Neural progenitor cell (in vitro differentiated cells): ENCODE data around the gene RMDN2. TPM values are rescaled to one million over a fixed set of nuclear protein-coding genes. Genes with fewer than 3 reads are reported as not detected.

ENCODE experiments used
- DNase-seq: peaks from one replicate; pipeline ENCODE4 v3.0.0-alpha.2; 2016; ENCODE audit warnings: low spot score
- H2AFZ ChIP-seq: fragments of 200-600 bp; sonication (generic); replicated peaks from 2 replicates; pipeline ENCODE4 v1.6.1; 2016; ENCODE audit warnings: antibody characterized with exemption
- H3F3A ChIP-seq: fragments of 200-600 bp; sonication (generic); 2 replicates; pipeline ENCODE4 v1.6.1; 2016; ENCODE audit warnings: antibody characterized with exemption, low read depth
- H3K27ac ChIP-seq: fragments of 200-600 bp; sonication (generic); 2 replicates; pipeline ENCODE4 v1.5.1; 2016; ENCODE audit warnings: mild to moderate bottlenecking
- H3K27me3 ChIP-seq: fragments of 200-600 bp; sonication (generic); 2 replicates; pipeline ENCODE4 v1.6.1; 2016; ENCODE audit warnings: mild to moderate bottlenecking, moderate library complexity
- H3K36me3 ChIP-seq: fragments of 200-600 bp; sonication (generic); 2 replicates; pipeline ENCODE4 v1.5.1; 2016
- H3K4me1 ChIP-seq: fragments of 200-600 bp; sonication (generic); 2 replicates; pipeline ENCODE4 v1.6.1; 2016; ENCODE audit warnings: mixed run types
- H3K4me2 ChIP-seq: fragments of 200-600 bp; sonication (generic); 2 replicates; pipeline ENCODE4 v1.6.1; 2016
- H3K4me3 ChIP-seq: fragments of 200-600 bp; sonication (generic); 2 replicates; pipeline ENCODE4 v1.5.1; 2016
- H3K79me2 ChIP-seq: fragments of 200-600 bp; sonication (generic); 2 replicates; pipeline ENCODE4 v1.6.1; 2016; ENCODE audit warnings: low read depth
- H3K9ac ChIP-seq: fragments of 200-600 bp; sonication (generic); 2 replicates; pipeline ENCODE4 v1.6.1; 2016
- H3K9me3 ChIP-seq: fragments of 200-600 bp; sonication (generic); 2 replicates; pipeline ENCODE4 v1.5.1; 2016; ENCODE audit warnings: low read depth
- H4K20me1 ChIP-seq: fragments of 200-600 bp; sonication (generic); 2 replicates; pipeline ENCODE4 v1.6.1; 2016; ENCODE audit warnings: low read depth
- H3K27ac Mint-ChIP-seq: 3 replicates; pipeline ENCODE4 v1.8.0; 2021; ENCODE audit warnings: mixed read lengths
- H3K27me3 Mint-ChIP-seq: 2 replicates; pipeline ENCODE4 v1.8.0; 2022; ENCODE audit warnings: low read depth, mild to moderate bottlenecking, inconsistent platforms, moderate library complexity, mixed read lengths; ENCODE audit not compliant: insufficient read depth
- H3K36me3 Mint-ChIP-seq: 3 replicates; pipeline ENCODE4 v1.8.0; 2021; ENCODE audit warnings: mixed read lengths
- H3K4me1 Mint-ChIP-seq: 3 replicates; pipeline ENCODE4 v1.8.0; 2021; ENCODE audit warnings: mixed read lengths
- H3K4me3 Mint-ChIP-seq: 3 replicates; pipeline ENCODE4 v1.8.0; 2021; ENCODE audit warnings: mild to moderate bottlenecking, moderate library complexity, mixed read lengths
- H3K9me3 Mint-ChIP-seq: 3 replicates; pipeline ENCODE4 v1.8.0; 2020; ENCODE audit warnings: mixed read lengths
- EZH2 ChIP-seq: fragments of 200-600 bp; sonication (generic); IDR thresholded peaks from 2 replicates; pipeline ENCODE4 v1.6.1; 2017; ENCODE audit warnings: antibody characterized with exemption, mild to moderate bottlenecking, moderate library complexity
- EZH2phosphoT487 ChIP-seq: fragments of 200-600 bp; sonication (generic); IDR thresholded peaks from 2 replicates; pipeline ENCODE4 v1.6.1; 2017; ENCODE audit warnings: antibody characterized with exemption
- total RNA-seq: library from RNA; depleted of rRNA; stranded (reverse); fragments of >200 nt; gene quantifications from 2 replicates; pipeline ENCODE4 v1.2.3, GENCODE V29; 2015; ENCODE audit warnings: low replicate concordance
- TF ChIP-seq, protein P1 (sequence below): fragments of 200-600 bp; sonication (generic); IDR thresholded peaks from 2 replicates; pipeline ENCODE4 v1.5.1; 2017; ENCODE audit warnings: antibody characterized with exemption, mild to moderate bottlenecking

Gene RMDN2
- total RNA-seq, 1 donor from 2014 or later: 10.3 TPM

DNA sequence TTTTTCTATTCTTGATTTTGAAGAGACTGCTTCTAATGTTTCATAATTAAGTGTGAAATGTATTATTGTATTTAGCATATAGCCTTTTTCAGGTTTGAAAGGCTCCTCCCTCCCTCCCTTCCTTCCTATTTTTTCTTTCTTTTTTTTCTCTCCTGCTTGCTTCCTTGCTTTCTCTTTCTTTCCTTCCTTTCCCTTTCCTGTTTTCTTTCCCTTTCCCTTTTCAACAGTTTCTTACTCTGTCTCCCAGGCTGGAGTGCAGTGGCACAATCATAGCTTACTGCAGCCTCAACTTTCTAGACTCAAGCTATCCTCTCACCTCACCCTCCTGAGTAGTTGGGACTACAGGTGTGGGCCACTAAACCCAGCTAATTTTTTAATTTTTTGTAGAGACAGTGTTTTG, 44.6 kb downstream of the RMDN2 start:
- no peaks in the 10 kb centered on the region for H4K20me1 ChIP-seq
- H3K4me3 ChIP-seq: no peak overlapping the region
- H3K27me3 Mint-ChIP-seq: no peaks in the 10 kb centered on the region
- no peak overlapping the region for H3K9ac ChIP-seq
- no peak overlapping the region for H3K27ac Mint-ChIP-seq
- peaks cover 20% of the 10 kb centered on the region for H3K9me3 Mint-ChIP-seq
- no peaks in the 10 kb centered on the region for H3F3A ChIP-seq
- no peak overlapping the region for H2AFZ ChIP-seq
- no peak overlapping the region for H3K27ac ChIP-seq
- TF ChIP-seq EZH2 (no peak), EZH2phosphoT487 (no peak)
- TF ChIP-seq, protein P1, sequence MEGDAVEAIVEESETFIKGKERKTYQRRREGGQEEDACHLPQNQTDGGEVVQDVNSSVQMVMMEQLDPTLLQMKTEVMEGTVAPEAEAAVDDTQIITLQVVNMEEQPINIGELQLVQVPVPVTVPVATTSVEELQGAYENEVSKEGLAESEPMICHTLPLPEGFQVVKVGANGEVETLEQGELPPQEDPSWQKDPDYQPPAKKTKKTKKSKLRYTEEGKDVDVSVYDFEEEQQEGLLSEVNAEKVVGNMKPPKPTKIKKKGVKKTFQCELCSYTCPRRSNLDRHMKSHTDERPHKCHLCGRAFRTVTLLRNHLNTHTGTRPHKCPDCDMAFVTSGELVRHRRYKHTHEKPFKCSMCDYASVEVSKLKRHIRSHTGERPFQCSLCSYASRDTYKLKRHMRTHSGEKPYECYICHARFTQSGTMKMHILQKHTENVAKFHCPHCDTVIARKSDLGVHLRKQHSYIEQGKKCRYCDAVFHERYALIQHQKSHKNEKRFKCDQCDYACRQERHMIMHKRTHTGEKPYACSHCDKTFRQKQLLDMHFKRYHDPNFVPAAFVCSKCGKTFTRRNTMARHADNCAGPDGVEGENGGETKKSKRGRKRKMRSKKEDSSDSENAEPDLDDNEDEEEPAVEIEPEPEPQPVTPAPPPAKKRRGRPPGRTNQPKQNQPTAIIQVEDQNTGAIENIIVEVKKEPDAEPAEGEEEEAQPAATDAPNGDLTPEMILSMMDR: no peak
- H3K4me1 ChIP-seq: no peaks in the 10 kb centered on the region
- DNase-seq: no peak
- H3K36me3 Mint-ChIP-seq: peaks cover 2% of the 10 kb centered on the region
- no peak overlapping the region for H3K4me2 ChIP-seq
- no peaks in the 10 kb centered on the region for H3K79me2 ChIP-seq
- H3K4me1 Mint-ChIP-seq: no peaks in the 10 kb centered on the region
- peaks cover 3% of the 10 kb centered on the region for H3K36me3 ChIP-seq
- H3K4me3 Mint-ChIP-seq: no peak overlapping the region
- no peaks in the 10 kb centered on the region for H3K9me3 ChIP-seq
- H3K27me3 ChIP-seq: no peaks in the 10 kb centered on the region

- DNase-seq: no peak
- Mint-ChIP-seq H3K4me1 (no peaks in the 10 kb centered on the region), H3K27me3 (no peaks in the 10 kb centered on the region), H3K4me3 (no peak overlapping the region), H3K9me3 (peaks cover 10% of the 10 kb centered on the region), H3K27ac (no peak overlapping the region), H3K36me3 (peaks cover 3% of the 10 kb centered on the region)
- H4K20me1 ChIP-seq: no peaks in the 10 kb centered on the region
- TF ChIP-seq, protein P1: no peak
- no peaks in the 10 kb centered on the region for H3K36me3 ChIP-seq
- no peaks in the 10 kb centered on the region for H3K4me1 ChIP-seq
- H3F3A ChIP-seq: no peaks in the 10 kb centered on the region
- no peak overlapping the region for H3K27ac ChIP-seq
- H3K79me2 ChIP-seq: no peaks in the 10 kb centered on the region
- H2AFZ ChIP-seq: no peak overlapping the region
- H3K9me3 ChIP-seq: no peaks in the 10 kb centered on the region
- no peak overlapping the region for H3K4me2 ChIP-seq
- no peaks in the 10 kb centered on the region for H3K27me3 ChIP-seq
- no peak overlapping the region for H3K4me3 ChIP-seq
- no peak overlapping the region for H3K9ac ChIP-seq
Observed at GRCh38 chr2:37971971-37972370, 46.9 kb downstream of the RMDN2 start.

DNA sequence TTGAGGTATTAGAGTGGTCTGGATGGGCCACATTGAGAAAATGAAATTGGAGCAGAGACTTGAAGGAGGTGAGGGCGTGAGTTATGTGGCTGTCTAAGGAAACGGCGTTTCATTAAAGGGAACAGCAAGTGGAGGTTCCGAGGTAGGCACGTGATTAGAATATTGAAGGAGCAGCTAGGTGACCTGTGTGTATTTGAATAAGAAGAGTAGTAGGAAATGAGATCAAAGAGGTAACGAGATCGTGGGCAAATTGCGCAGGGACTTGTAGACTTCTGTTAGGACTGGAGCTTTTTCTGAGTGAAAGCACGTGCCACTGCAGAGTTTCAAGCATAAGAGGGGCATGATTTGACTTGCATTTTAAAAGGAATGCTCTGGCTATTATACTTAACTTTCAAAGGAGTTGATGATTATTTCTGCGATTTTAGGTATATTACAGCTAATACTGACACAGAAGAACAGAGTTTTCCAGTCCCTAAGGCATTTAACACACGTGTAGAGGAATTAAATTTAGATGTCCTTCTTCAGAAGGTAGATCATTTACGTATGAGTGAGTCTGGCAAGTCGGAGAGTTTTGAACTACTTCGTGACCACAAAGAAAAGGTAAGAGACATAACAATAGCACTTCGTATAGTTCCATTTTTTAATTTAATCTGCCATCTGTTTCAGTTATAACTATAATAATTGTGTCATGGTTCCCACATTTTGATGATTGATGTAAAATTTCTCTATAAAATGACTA, 48.7 kb downstream of the RMDN2 start:
- no peak overlapping the region for H3K4me3 ChIP-seq
- Mint-ChIP-seq H3K4me1 (no peaks in the 10 kb centered on the region), H3K27me3 (peaks cover 5% of the 10 kb centered on the region), H3K36me3 (peaks cover 2% of the 10 kb centered on the region), H3K4me3 (no peak overlapping the region), H3K9me3 (peaks cover 6% of the 10 kb centered on the region), H3K27ac (no peak overlapping the region)
- no peak for TF ChIP-seq EZH2
- TF ChIP-seq, protein P1: no peak
- TF ChIP-seq EZH2phosphoT487: no peak
- no peaks in the 10 kb centered on the region for H4K20me1 ChIP-seq
- H3K4me2 ChIP-seq: no peak overlapping the region
- no peaks in the 10 kb centered on the region for H3K79me2 ChIP-seq
- H3K27ac ChIP-seq: no peak overlapping the region
- H3F3A ChIP-seq: no peaks in the 10 kb centered on the region
- no peak overlapping the region for H2AFZ ChIP-seq
- H3K9ac ChIP-seq: no peak overlapping the region
- H3K4me1 ChIP-seq: no peaks in the 10 kb centered on the region
- no peaks in the 10 kb centered on the region for H3K27me3 ChIP-seq
- DNase-seq: no peak
- H3K36me3 ChIP-seq: no peaks in the 10 kb centered on the region
- no peaks in the 10 kb centered on the region for H3K9me3 ChIP-seq
